Stimulated activated CD8-positive, alpha-beta memory T cell treated with anti-CD3 and anti-CD28 coated beads, Interleukin-7, amount 100 ng/mL, for 48 hours (primary cell): Measurements from ENCODE around the gene CERS5.

ENCODE experiments used
- DNase-seq, 2 donors: peaks; one replicate each; pipeline ENCODE4 v3.0.0-alpha.2; 2020; ENCODE audit warnings: low read depth in 1 of 2; ENCODE audit errors: extremely low read depth in 1 of 2

Gene CERS5

GRCh38 chr12:50167049-50167828, at the start of gene CERS5:
CERS5 (minus strand) TSS chr12:50167369; CDS start chr12:50167297, 72 bp downstream.
- peak; percentile 98 to 99 for DNase-seq

GRCh38 chr12:50215033-50215432, 47.9 kb upstream of the CERS5 start:
- no peak for DNase-seq

GRCh38 chr12:50214018-50214417, 46.8 kb upstream of the CERS5 start:
- no peak for DNase-seq

GRCh38 chr12:50213439-50213838, 46.3 kb upstream of the CERS5 start:
- no peak for DNase-seq

- no peak for DNase-seq
These were observed 44.9 kb upstream of the CERS5 start for GRCh38 chr12:50212071-50212467.

GRCh38 chr12:50211392-50212070, 44.4 kb upstream of the CERS5 start:
- no peak for DNase-seq

GRCh38 chr12:50207424-50207823, 40.3 kb upstream of the CERS5 start:
- DNase-seq: no peak

- DNase-seq: no peak
These were observed 38.5 kb upstream of the CERS5 start for GRCh38 chr12:50205648-50206047.

GRCh38 chr12:50203691-50204090, 36.5 kb upstream of the CERS5 start:
- no peak for DNase-seq

GRCh38 chr12:50201987-50202521, 34.9 kb upstream of the CERS5 start:
- DNase-seq: no peak

- DNase-seq: no peak
These were observed 33.5 kb upstream of the CERS5 start for GRCh38 chr12:50200552-50201273.

GRCh38 chr12:50198829-50199228, 31.7 kb upstream of the CERS5 start:
- no peak for DNase-seq

GRCh38 chr12:50197297-50197727, 30.1 kb upstream of the CERS5 start:
- DNase-seq: no peak

- no peak for DNase-seq
These were observed 29.4 kb upstream of the CERS5 start for GRCh38 chr12:50196537-50196936.

GRCh38 chr12:50195832-50196231, 28.7 kb upstream of the CERS5 start:
- no peak for DNase-seq

- no peak for DNase-seq
These were observed 25.7 kb upstream of the CERS5 start for GRCh38 chr12:50192908-50193307.

- no peak for DNase-seq
These were observed 25.1 kb upstream of the CERS5 start for GRCh38 chr12:50192236-50192635.

GRCh38 chr12:50190859-50191258, 23.7 kb upstream of the CERS5 start:
- no peak for DNase-seq

- DNase-seq: no peak
These were observed 21.9 kb upstream of the CERS5 start for GRCh38 chr12:50188875-50189575.

- DNase-seq: no peak
These were observed 21.1 kb upstream of the CERS5 start for GRCh38 chr12:50188241-50188781.
